GM12878 (cell line): ENCODE measurements around the gene APOC1. TPM values are rescaled to one million over a fixed set of nuclear protein-coding genes. Genes with fewer than 3 reads are reported as not detected.

Experiments
- ATAC-seq: fragments of 200-7000 bp; cut with Tn5 transposase; 3 replicates; pipeline ENCODE4 v1.9.1; 2020; ENCODE audit warnings: mild to moderate bottlenecking, moderate library complexity
- BruUV-seq: library from RNA; stranded (reverse); fragments of 400-500 nt; replicated peaks from 2 replicates; lab custom pipeline; 2021; lab: Mats Ljungman, UMichigan
- CTCF ChIA-PET: fragments of 300-600 bp; sonication (Branson Sonifier 250); formaldehyde crosslinking; extraction: SDS; loops from one replicate; lab custom pipeline; 2021; ENCODE audit warnings: inconsistent platforms; lab: Yijun Ruan, JAX
- POLR2A ChIA-PET: fragments of 350-600 bp; formaldehyde crosslinking; extraction: SDS; loops from one replicate; lab custom pipeline; 2021; ENCODE audit warnings: inconsistent platforms; lab: Charles Lee
- RAD21 ChIA-PET: fragments of 300-600 bp; sonication (Branson Sonifier 250); formaldehyde crosslinking; loops from one replicate; lab custom pipeline; 2023; ENCODE audit warnings: antibody characterized with exemption; ENCODE audit not compliant: unreplicated experiment; lab: Charles Lee
- SMC1A ChIA-PET: fragments of 300-600 bp; sonication (Branson Sonifier 250); formaldehyde crosslinking; loops from one replicate; lab custom pipeline; 2023; ENCODE audit not compliant: unreplicated experiment, uncharacterized antibody; lab: Charles Lee
- DNase-seq: peaks from one replicate; pipeline ENCODE4 v3.0.0-alpha.2; 2011; ENCODE audit warnings: low read depth, low spot score
- FAIRE-seq: peaks from 3 replicates; lab custom pipeline; 2011; peaks lifted over from hg19 to GRCh38; lab: Jason Lieb, UNC
- H2AFZ ChIP-seq: 2 replicates; pipeline ENCODE4 v1.6.0; 2011; ENCODE audit warnings: low read depth, low read length, control low read depth; ENCODE audit not compliant: control insufficient read depth
- H3K27ac ChIP-seq: 2 replicates; pipeline ENCODE4 v1.5.1; 2011; ENCODE audit warnings: control low read depth; ENCODE audit not compliant: control insufficient read depth, insufficient read depth
- H3K27me3 ChIP-seq, 2 experiments: replicated peaks in 1 of 2; 2 replicates each; pipeline versions ENCODE4 v1.6.0 to v1.6.1; 2011; ENCODE audit warnings: low read length in 1 of 2; ENCODE audit not compliant: control insufficient read depth in 2 of 2, insufficient read depth in 2 of 2
- H3K36me3 ChIP-seq, 2 experiments: 2 replicates each; pipeline ENCODE4 v1.5.1; 2011; ENCODE audit warnings: low read length in 1 of 2; ENCODE audit not compliant: control insufficient read depth in 2 of 2, insufficient read depth in 2 of 2
- H3K4me1 ChIP-seq: 2 replicates; pipeline ENCODE4 v1.6.1; 2011; ENCODE audit warnings: mild to moderate bottlenecking, low read length, moderate library complexity, mixed read lengths; ENCODE audit not compliant: control insufficient read depth, insufficient read depth
- H3K4me2 ChIP-seq: 2 replicates; pipeline ENCODE4 v1.6.0; 2011; ENCODE audit warnings: control low read depth; ENCODE audit not compliant: control insufficient read depth, insufficient read depth
- H3K4me3 ChIP-seq: fragments of 200-600 bp; sonication (generic); 2 replicates; pipeline ENCODE4 v1.5.1; 2016
- H3K79me2 ChIP-seq: 2 replicates; pipeline ENCODE4 v1.6.0; 2011; ENCODE audit warnings: low read length; ENCODE audit not compliant: control insufficient read depth, insufficient read depth
- H3K9ac ChIP-seq: 2 replicates; pipeline ENCODE4 v1.8.0; 2011; ENCODE audit warnings: low read length, control low read depth, mixed read lengths; ENCODE audit not compliant: control insufficient read depth, insufficient read depth
- H3K9me3 ChIP-seq: replicated peaks from 3 replicates; pipeline ENCODE4 v1.5.1; 2011; ENCODE audit warnings: mild to moderate bottlenecking, low read length; ENCODE audit not compliant: control insufficient read depth, insufficient read depth
- H4K20me1 ChIP-seq: 2 replicates; pipeline ENCODE4 v1.6.0; 2011; ENCODE audit not compliant: control insufficient read depth, insufficient read depth
- CBX3 ChIP-seq: fragments of 200-600 bp; sonication (generic); IDR thresholded peaks from 2 replicates; pipeline ENCODE4 v1.6.1; 2016; ENCODE audit warnings: low read depth, borderline replicate concordance
- CBX5 ChIP-seq: sonication (generic); IDR thresholded peaks from 2 replicates; pipeline ENCODE4 v1.6.1; 2016; ENCODE audit warnings: low read depth, moderate library complexity, mild to moderate bottlenecking, inconsistent platforms
- E2F8 ChIP-seq: fragments of 450-650 bp; IDR thresholded peaks from 2 replicates; pipeline ENCODE4 v1.6.1; 2018; ENCODE audit warnings: mild to moderate bottlenecking, low read depth, moderate library complexity; ENCODE audit not compliant: partially characterized antibody
- JUNB ChIP-seq: IDR thresholded peaks from 2 replicates; pipeline ENCODE4 v1.6.1; 2016; ENCODE audit warnings: antibody characterized with exemption, mild to moderate bottlenecking
- JUND ChIP-seq: IDR thresholded peaks from 2 replicates; pipeline ENCODE4 v1.6.1; 2012; ENCODE audit warnings: low read depth, mild to moderate bottlenecking, low read length, improper control_type of control experiment, moderate library complexity
- KDM1A ChIP-seq: fragments of 200-600 bp; sonication (generic); IDR thresholded peaks from 2 replicates; pipeline ENCODE4 v1.6.1; 2016; ENCODE audit warnings: borderline replicate concordance
- MYB ChIP-seq: fragments of 150-350 bp; IDR thresholded peaks from 2 replicates; pipeline ENCODE4 v1.6.1; 2014; ENCODE audit warnings: mild to moderate bottlenecking, low read depth, low read length, borderline replicate concordance
- NR2C2 ChIP-seq: IDR thresholded peaks from 2 replicates; pipeline ENCODE4 v1.6.1; 2011; ENCODE audit warnings: borderline replicate concordance, low read depth; ENCODE audit not compliant: control insufficient read depth, insufficient read length
- PAX5 ChIP-seq: IDR thresholded peaks from 2 replicates; pipeline ENCODE4 v1.6.1; 2011; ENCODE audit warnings: low read depth, low read length, borderline replicate concordance
- POLR2A ChIP-seq: IDR thresholded peaks from 2 replicates; pipeline ENCODE4 v1.6.1; 2011; ENCODE audit warnings: low read depth, mild to moderate bottlenecking, low read length
- POU2F2 ChIP-seq: IDR thresholded peaks from 3 replicates; pipeline ENCODE4 v1.6.1; 2011; ENCODE audit warnings: low read depth, mild to moderate bottlenecking, low read length, borderline replicate concordance
- STAT1 ChIP-seq: fragments of 450-650 bp; conservative IDR thresholded peaks from 2 replicates; pipeline ENCODE4 v1.6.1; 2014; ENCODE audit warnings: antibody characterized with exemption, mild to moderate bottlenecking
- SUPT20H ChIP-seq: IDR thresholded peaks from 2 replicates; pipeline ENCODE4 v1.6.1; 2011; ENCODE audit warnings: low read depth, mild to moderate bottlenecking, low read length, moderate library complexity, borderline replicate concordance; ENCODE audit not compliant: control insufficient read depth
- ZZZ3 ChIP-seq: IDR thresholded peaks from 2 replicates; pipeline ENCODE4 v1.6.1; 2011; ENCODE audit warnings: low read depth; ENCODE audit not compliant: control insufficient read depth, insufficient read length
- WGBS: methylation state at CpG from one replicate; pipeline ENCODE4 v1.1.6; 2016; ENCODE audit warnings: low lambda C conversion rate; ENCODE audit not compliant: insufficient replicate concordance, insufficient coverage; ENCODE audit errors: missing lambda C conversion rate; 5-methylcytosine and 5-hydroxymethylcytosine counted together
- in situ Hi-C: fragments of 300-500 bp; cut with MboI; formaldehyde crosslinking; loops from 9 replicates; pipeline ENCODE4 v1.14.3; 2018; ENCODE audit warnings: mixed read lengths
- intact Hi-C: fragments of 100-400 bp; cut with micrococcal nuclease; formaldehyde crosslinking; loops from one replicate; pipeline ENCODE4 v1.14.2; 2022; ENCODE audit not compliant: unreplicated experiment
- polyA plus RNA-seq, 11 experiments: library from polyadenylated mRNA; depleted of rRNA in 4 of 11; unstranded in 6 of 11; stranded (reverse) in 5 of 11; fragments of >200 nt; fragmentation: Nextera tagmentation in 4 of 11; fragmentation: Illumina TruSeq in 1 of 11; extraction: Ambion mirVana in 4 of 11; extraction: Trizol in 1 of 11; gene quantifications; 1 replicate in 1 of 11; 2 replicates in 10 of 11; pipeline versions ENCODE4 v1.2.1 to v1.2.3, GENCODE V29; 2011 to 2016; ENCODE audit warnings: inconsistent platforms in 2 of 11, missing spikeins in 2 of 11, low read depth in 1 of 11
- total RNA-seq, 4 experiments: library from RNA; depleted of rRNA in 3 of 4; stranded (reverse); fragments of >200 nt in 3 of 4; fragmentation: Illumina TruSeq in 1 of 4; extraction: Trizol in 1 of 4; gene quantifications; 2 replicates each; pipeline versions ENCODE4 v1.2.1 to v1.2.3, GENCODE V29; 2013 to 2021
- TF ChIP-seq, protein P1 (sequence below): fragments of 450-650 bp; IDR thresholded peaks from 2 replicates; pipeline ENCODE4 v1.6.1; 2017; ENCODE audit warnings: borderline replicate concordance
- TF ChIP-seq, protein P2 (sequence below): fragments of 450-650 bp; IDR thresholded peaks from 2 replicates; pipeline ENCODE4 v1.6.1; 2016; ENCODE audit warnings: mild to moderate bottlenecking, moderate library complexity, borderline replicate concordance

Gene APOC1
- total and polyA plus RNA-seq, 10 of the 15 experiments (the other 5 are each of a cell fraction or from before 2014, with no cell fraction given) = 0.73 to 4.0 (median 2.6) TPM

GRCh38 chr19:44887648-44888047, 26.8 kb upstream of the APOC1 start:
- no peak for FAIRE-seq
- RAD21 ChIA-PET = no interaction called here
- SMC1A ChIA-PET = no interaction called here
- Histone ChIP-seq H3K79me2 (peaks cover 17% of the 10 kb centered on the region), H3K4me3 (no peak overlapping the region), H2AFZ (no peak overlapping the region), H3K9ac (no peak overlapping the region), H3K36me3 (no peaks in the 10 kb centered on the region; a peak in 3 of 4 replicates), H3K4me1 (peaks cover 15% of the 10 kb centered on the region), H3K27ac (no peak overlapping the region), H3K9me3 (peaks cover 1% of the 10 kb centered on the region; the same call in 1 of the 3 replicates), H3K27me3 (no peaks in the 10 kb centered on the region), H4K20me1 (no peaks in the 10 kb centered on the region), H3K4me2 (no peak overlapping the region)
- in situ Hi-C loops (no loop called here), intact Hi-C loops (no loop called here)
- CTCF ChIA-PET = no interaction called here
- no TSS peak for BruUV-seq
- no peak for ATAC-seq
- 70% methylated on average over 4 of the region's 4 CpGs for WGBS
- POLR2A ChIA-PET = no interaction called here
- no peak for DNase-seq
- TF ChIP-seq MYB (no peak), ZZZ3 (no peak), POU2F2 (no peak), POLR2A (no peak), CBX3 (no peak), E2F8 (no peak), STAT1 (no peak), JUNB (no peak), NR2C2 (no peak), CBX5 (no peak), PAX5 (no peak), JUND (no peak), SUPT20H (no peak), KDM1A (no peak)
- TF ChIP-seq, protein P1, sequence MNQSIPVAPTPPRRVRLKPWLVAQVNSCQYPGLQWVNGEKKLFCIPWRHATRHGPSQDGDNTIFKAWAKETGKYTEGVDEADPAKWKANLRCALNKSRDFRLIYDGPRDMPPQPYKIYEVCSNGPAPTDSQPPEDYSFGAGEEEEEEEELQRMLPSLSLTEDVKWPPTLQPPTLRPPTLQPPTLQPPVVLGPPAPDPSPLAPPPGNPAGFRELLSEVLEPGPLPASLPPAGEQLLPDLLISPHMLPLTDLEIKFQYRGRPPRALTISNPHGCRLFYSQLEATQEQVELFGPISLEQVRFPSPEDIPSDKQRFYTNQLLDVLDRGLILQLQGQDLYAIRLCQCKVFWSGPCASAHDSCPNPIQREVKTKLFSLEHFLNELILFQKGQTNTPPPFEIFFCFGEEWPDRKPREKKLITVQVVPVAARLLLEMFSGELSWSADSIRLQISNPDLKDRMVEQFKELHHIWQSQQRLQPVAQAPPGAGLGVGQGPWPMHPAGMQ = no peak
- TF ChIP-seq, protein P2, sequence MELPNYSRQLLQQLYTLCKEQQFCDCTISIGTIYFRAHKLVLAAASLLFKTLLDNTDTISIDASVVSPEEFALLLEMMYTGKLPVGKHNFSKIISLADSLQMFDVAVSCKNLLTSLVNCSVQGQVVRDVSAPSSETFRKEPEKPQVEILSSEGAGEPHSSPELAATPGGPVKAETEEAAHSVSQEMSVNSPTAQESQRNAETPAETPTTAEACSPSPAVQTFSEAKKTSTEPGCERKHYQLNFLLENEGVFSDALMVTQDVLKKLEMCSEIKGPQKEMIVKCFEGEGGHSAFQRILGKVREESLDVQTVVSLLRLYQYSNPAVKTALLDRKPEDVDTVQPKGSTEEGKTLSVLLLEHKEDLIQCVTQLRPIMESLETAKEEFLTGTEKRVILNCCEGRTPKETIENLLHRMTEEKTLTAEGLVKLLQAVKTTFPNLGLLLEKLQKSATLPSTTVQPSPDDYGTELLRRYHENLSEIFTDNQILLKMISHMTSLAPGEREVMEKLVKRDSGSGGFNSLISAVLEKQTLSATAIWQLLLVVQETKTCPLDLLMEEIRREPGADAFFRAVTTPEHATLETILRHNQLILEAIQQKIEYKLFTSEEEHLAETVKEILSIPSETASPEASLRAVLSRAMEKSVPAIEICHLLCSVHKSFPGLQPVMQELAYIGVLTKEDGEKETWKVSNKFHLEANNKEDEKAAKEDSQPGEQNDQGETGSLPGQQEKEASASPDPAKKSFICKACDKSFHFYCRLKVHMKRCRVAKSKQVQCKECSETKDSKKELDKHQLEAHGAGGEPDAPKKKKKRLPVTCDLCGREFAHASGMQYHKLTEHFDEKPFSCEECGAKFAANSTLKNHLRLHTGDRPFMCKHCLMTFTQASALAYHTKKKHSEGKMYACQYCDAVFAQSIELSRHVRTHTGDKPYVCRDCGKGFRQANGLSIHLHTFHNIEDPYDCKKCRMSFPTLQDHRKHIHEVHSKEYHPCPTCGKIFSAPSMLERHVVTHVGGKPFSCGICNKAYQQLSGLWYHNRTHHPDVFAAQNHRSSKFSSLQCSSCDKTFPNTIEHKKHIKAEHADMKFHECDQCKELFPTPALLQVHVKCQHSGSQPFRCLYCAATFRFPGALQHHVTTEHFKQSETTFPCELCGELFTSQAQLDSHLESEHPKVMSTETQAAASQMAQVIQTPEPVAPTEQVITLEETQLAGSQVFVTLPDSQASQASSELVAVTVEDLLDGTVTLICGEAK = no peak
